ENCODE measurements around the gene NAP1L4. TPM values are rescaled to one million over a fixed set of nuclear protein-coding genes. Genes with fewer than 3 reads are reported as not detected.

Gene NAP1L4
- total RNA-seq, 1 experiment from 2014 or later, result 144 TPM

- TF ChIP-seq JUND (IDR thresholded peaks at IDR 0.05) (no peak), TCF7L2 (IDR thresholded peaks at IDR 0.05; ENCODE audit: borderline replicate concordance, extremely low read depth, insufficient read depth, insufficient read length) (no peak), CEBPB (IDR thresholded peaks at IDR 0.05; ENCODE audit: low read depth) (no peak), SP1 (IDR thresholded peaks at IDR 0.05; ENCODE audit: low read depth) (no peak), POLR2AphosphoS5 (IDR thresholded peaks at IDR 0.05; ENCODE audit: low read depth, low read length) (0 out of 2 replicates have a peak, but pooled peaks have one; percentile 9)
- no peak for ATAC-seq
Observed at GRCh38 chr11:3015796-3016195, 23.7 kb upstream of the NAP1L4 start.

GRCh38 chr11:3014943-3015342 is 22.8 kb upstream of the NAP1L4 start:
- CTCF ChIA-PET, result interaction anchor here (0.9 kb wide), 1 partner anchor 9 kb away, joined by 3 read pairs; no protein-coding TSS in a partner anchor
- H2AFZ ChIP-seq (ENCODE audit: low read depth, low read length, poor library complexity, severe bottlenecking), result no peak overlapping the region
- TF ChIP-seq ZBTB33 (IDR thresholded peaks at IDR 0.05; ENCODE audit: extremely low read depth, insufficient replicate concordance, low read length), result no peak
- TF ChIP-seq EZH2phosphoT487 (IDR thresholded peaks at IDR 0.05; ENCODE audit: borderline replicate concordance), result no peak
- no peak for TF ChIP-seq ZFX (IDR thresholded peaks at IDR 0.05)
- no peak for TF ChIP-seq FOSL1 (IDR thresholded peaks at IDR 0.05; ENCODE audit: low read depth)
- TF ChIP-seq YY1 (IDR thresholded peaks at IDR 0.05; ENCODE audit: extremely low read depth, insufficient replicate concordance, low read depth, low read length), result no peak
- TF ChIP-seq MAX (IDR thresholded peaks at IDR 0.05), result no peak
- no peak for TF ChIP-seq JUND (IDR thresholded peaks at IDR 0.05)
- TF ChIP-seq ELF1 (IDR thresholded peaks at IDR 0.05; ENCODE audit: borderline replicate concordance, low read depth), result no peak
- TF ChIP-seq RAD21 (IDR thresholded peaks at IDR 0.05; ENCODE audit: low read depth), result no peak
- TF ChIP-seq ZNF274 (IDR thresholded peaks at IDR 0.05; ENCODE audit: low read depth, low read length), result no peak
- TF ChIP-seq POLR2AphosphoS5 (IDR thresholded peaks at IDR 0.05; ENCODE audit: low read depth, low read length), result no peak
- no peak for TF ChIP-seq EGR1 (IDR thresholded peaks at IDR 0.05; ENCODE audit: low read depth)
- BruUV-seq (replicated peaks), result no TSS peak
- H3K9me3 ChIP-seq (ENCODE audit: control insufficient read depth in 1 of 2, insufficient read depth in 1 of 2, low read depth in 1 of 2, low read length in 2 of 2), result no peaks in the 10 kb centered on the region
- DNase-seq (ENCODE audit: low read depth, low spot score) (no peak), ATAC-seq (no peak)
- H3K4me1 ChIP-seq (ENCODE audit: control insufficient read depth in 1 of 2, insufficient read depth in 2 of 2, low read length in 2 of 2), result no peaks in the 10 kb centered on the region
- H3K4me2 ChIP-seq (ENCODE audit: low read length), result no peak overlapping the region
- no peaks in the 10 kb centered on the region for H3K79me2 ChIP-seq (ENCODE audit: insufficient read depth, low read length)
- H3K36me3 ChIP-seq (ENCODE audit: control insufficient read depth in 1 of 2, insufficient read depth in 2 of 2, low read length in 2 of 2), result peaks cover 26 to 54% of the 10 kb centered on the region in 2 experiments
- no peaks in the 10 kb centered on the region for H3K27me3 ChIP-seq (ENCODE audit: insufficient read depth, low read length)
- H3K4me3 ChIP-seq (replicated peaks in 1 of 2; ENCODE audit: low read depth in 1 of 2, low read length in 2 of 2), result no peak overlapping the region
- H4K20me1 ChIP-seq (ENCODE audit: insufficient read depth), result no peaks in the 10 kb centered on the region
- intact Hi-C loops (cut with micrococcal nuclease), result no loop called here
- no peak overlapping the region for H3K27ac ChIP-seq (ENCODE audit: low read depth, low read length)
- RAD21 ChIA-PET (ENCODE audit: low non-redundant PET in 1 of 2, low total read pairs in 2 of 2, uncharacterized antibody in 2 of 2, unreplicated experiment in 2 of 2), result no interaction called here
- POLR2A ChIA-PET, result no interaction called here
- no peaks in the 10 kb centered on the region for H3K9me2 ChIP-seq (ENCODE audit: insufficient read depth)
- no peak overlapping the region for H3K9ac ChIP-seq (ENCODE audit: low read length)

More at GRCh38 chr11:3015796-3016195, 23.7 kb upstream of the NAP1L4 start:
- no peaks in the 10 kb centered on the region for H3K4me1 ChIP-seq (ENCODE audit: control insufficient read depth in 1 of 2, insufficient read depth in 2 of 2, low read length in 2 of 2)
- H3K79me2 ChIP-seq (ENCODE audit: insufficient read depth, low read length), result no peaks in the 10 kb centered on the region
- CTCF ChIA-PET, result no interaction called here
- H3K27me3 ChIP-seq (ENCODE audit: insufficient read depth, low read length), result no peaks in the 10 kb centered on the region
- intact Hi-C loops (cut with micrococcal nuclease), result no loop called here
- no peak for DNase-seq (ENCODE audit: low read depth, low spot score)
- peaks cover 25 to 54% of the 10 kb centered on the region in 2 experiments for H3K36me3 ChIP-seq (ENCODE audit: control insufficient read depth in 1 of 2, insufficient read depth in 2 of 2, low read length in 2 of 2)
- POLR2A ChIA-PET, result no interaction called here
- no peak overlapping the region for H3K4me2 ChIP-seq (ENCODE audit: low read length)
- H3K4me3 ChIP-seq (replicated peaks in 1 of 2; ENCODE audit: low read depth in 1 of 2, low read length in 2 of 2), result no peak overlapping the region
- no peaks in the 10 kb centered on the region for H3K9me3 ChIP-seq (ENCODE audit: control insufficient read depth in 1 of 2, insufficient read depth in 1 of 2, low read depth in 1 of 2, low read length in 2 of 2)
- BruUV-seq (replicated peaks), result no TSS peak
- RAD21 ChIA-PET (ENCODE audit: low non-redundant PET in 1 of 2, low total read pairs in 2 of 2, uncharacterized antibody in 2 of 2, unreplicated experiment in 2 of 2), result no interaction called here
- no peaks in the 10 kb centered on the region for H4K20me1 ChIP-seq (ENCODE audit: insufficient read depth)
- no peak overlapping the region for H3K9ac ChIP-seq (ENCODE audit: low read length)
- H2AFZ ChIP-seq (ENCODE audit: low read depth, low read length, poor library complexity, severe bottlenecking), result no peak overlapping the region
- no peaks in the 10 kb centered on the region for H3K9me2 ChIP-seq (ENCODE audit: insufficient read depth)
- H3K27ac ChIP-seq (ENCODE audit: low read depth, low read length), result no peak overlapping the region

Measured in HCT116 (cell line).